HG03196 (cell line): ENCODE measurements around the gene TAX1BP3.
A peak's percentile ranks its signal among the peaks of the same experiment; 100 is the strongest.

Experiments
- ATAC-seq: cut with Tn5 transposase; IDR thresholded peaks from one replicate; pipeline ENCODE4 v1.9.1; 2021; ENCODE audit not compliant: unreplicated experiment

TAX1BP3 gene

GRCh38 chr17:3688852-3689261 is 20.5 kb upstream of the TAX1BP3 start:
- no peak for ATAC-seq

DNA sequence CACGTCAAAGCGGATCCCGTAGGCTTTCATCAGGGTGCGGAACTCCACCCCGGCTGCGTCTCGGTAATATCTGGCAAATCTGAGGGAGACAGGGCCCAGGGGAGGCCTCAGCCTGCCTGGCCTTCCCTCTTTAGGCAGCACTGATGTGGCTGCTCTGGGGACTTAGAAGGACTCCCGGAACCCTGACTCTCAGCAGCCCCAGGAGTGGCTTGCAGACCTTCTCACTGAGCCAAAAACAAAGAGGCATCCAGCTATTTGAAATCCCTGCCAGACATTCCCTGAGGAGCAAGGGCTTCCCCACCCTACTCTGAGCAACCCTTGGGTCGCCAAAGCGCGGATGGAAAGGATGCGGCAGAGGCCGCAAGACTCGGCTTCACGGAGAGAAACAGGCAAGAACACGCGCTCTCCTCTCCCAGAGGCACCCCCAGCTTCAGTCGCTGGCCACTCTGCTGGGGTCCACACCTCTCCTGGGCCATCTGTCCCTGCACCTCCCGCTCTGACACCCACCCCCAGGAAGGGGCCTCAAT is 19.7 kb upstream of the TAX1BP3 start:
- ATAC-seq = no peak

GRCh38 chr17:3685174-3685573 is 16.8 kb upstream of the TAX1BP3 start:
- no peak for ATAC-seq

DNA sequence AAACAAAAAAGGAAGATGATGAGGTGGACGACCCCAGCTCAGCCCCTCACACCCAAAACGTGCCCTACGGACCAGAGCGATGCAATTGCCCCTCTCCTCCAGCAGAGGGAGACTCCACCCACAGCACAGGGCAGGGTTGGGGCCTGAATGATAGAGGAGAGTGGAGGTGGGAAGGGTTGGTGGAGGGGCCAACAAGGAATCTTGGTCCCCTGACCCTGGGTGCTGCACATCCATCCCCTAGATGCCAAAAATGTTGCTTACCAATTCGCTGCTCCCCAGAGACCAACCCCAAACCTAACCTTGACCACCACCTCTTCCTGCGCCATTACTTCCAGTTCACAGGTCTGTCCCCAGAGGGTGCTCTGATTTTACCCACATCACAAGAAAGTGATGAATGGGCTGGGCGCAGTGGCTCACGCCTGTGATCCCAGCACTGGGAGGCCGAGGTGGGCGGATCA is 14.7 kb upstream of the TAX1BP3 start:
- ATAC-seq = peak; percentile 50

DNA sequence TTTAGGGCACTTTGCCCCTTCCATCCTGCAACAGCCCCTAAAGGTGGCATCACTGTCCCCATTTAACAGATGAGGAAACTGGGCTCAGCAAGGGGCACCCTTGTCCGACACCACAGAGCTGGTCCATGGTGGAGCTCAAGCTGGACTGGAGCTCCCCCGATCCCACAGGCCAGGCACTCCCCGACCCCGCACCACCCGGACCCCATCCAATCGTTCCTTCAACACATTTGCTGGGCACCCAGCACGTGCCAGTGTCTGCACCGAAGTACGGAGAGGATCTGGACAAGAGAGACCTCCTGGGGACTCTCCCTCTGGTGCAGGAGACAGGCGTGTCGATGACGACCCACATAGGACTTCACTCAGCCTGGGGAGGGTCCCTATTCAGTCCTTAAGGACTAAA is 13.7 kb upstream of the TAX1BP3 start:
- ATAC-seq = no peak

DNA sequence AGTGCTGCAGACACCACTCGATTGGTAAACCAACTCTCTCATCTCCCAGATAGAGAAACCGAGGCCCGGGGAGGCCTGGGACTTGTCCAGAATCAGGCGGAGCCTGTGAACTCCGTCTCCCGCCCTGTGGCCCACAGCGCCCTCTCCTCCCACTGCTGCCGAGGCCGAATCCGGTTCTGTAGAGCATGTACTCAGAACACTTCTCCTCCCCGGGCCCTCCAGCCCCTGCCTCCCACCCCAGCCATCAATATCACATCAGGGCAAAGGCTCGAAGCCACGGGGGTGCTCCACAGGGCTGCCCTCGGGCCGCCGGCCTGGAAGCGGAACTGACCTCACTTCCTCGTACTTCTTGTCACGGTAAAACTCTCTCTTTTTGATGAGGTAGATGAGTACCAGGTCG is 13.2 kb upstream of the TAX1BP3 start:
- ATAC-seq = no peak

GRCh38 chr17:3681057-3681456 is 12.7 kb upstream of the TAX1BP3 start:
- ATAC-seq = no peak

GRCh38 chr17:3679531-3680126 is 11.3 kb upstream of the TAX1BP3 start:
- no peak for ATAC-seq

GRCh38 chr17:3678821-3679530 is 10.6 kb upstream of the TAX1BP3 start:
- ATAC-seq = no peak

DNA sequence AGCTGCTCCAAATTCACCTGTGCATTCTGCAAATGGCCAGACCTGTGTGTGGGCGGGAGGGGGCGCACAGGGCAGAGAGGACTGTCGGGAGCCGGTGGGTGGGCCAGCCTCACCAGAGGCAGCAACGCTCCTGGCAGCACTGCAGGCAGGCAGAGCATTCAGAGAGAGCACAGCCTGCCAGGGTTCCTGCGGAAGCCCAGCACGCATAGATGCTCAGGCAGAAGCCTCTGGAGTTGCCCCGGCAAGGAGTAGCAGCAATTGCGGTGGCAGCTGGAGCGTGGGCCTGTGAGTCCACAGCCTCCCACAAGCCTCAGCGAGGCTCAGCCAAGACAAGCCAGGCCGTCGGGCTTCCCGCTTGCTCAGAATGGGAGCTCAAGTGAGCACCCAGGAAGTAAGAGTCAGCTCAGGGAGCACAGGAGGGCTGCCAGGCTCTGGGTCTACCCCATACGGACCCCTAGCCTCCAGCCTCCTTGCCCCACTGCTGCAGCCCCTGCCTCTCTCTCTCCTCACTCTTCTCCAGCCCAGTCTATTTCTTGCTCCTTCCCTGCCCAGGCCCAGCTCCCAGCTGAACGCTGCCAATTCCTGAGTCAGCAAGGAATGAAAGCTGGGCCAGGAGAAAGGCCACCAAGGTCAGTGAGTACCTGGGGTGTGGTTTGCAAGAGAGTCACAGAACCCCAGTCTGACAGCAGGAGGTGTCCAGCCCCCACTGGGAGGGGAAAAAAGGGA is 9.9 kb upstream of the TAX1BP3 start:
- no peak for ATAC-seq

- ATAC-seq = no peak
These were observed 7.5 kb upstream of the TAX1BP3 start for GRCh38 chr17:3675886-3676285.

- ATAC-seq = no peak
These were observed 4.2 kb upstream of the TAX1BP3 start for GRCh38 chr17:3672571-3672970.

GRCh38 chr17:3669548-3669947 is 1.2 kb upstream of the TAX1BP3 start:
- ATAC-seq = no peak

- no peak for ATAC-seq
These were observed 638 bp upstream of the TAX1BP3 start for GRCh38 chr17:3669085-3669347.

- peak; percentile 16 for ATAC-seq
These were observed 756 bp downstream of the TAX1BP3 start for GRCh38 chr17:3667366-3668278.

GRCh38 chr17:3666516-3666915 is 1.9 kb downstream of the TAX1BP3 start:
- ATAC-seq = no peak

GRCh38 chr17:3665834-3666233 is 2.5 kb downstream of the TAX1BP3 start:
- no peak for ATAC-seq

DNA sequence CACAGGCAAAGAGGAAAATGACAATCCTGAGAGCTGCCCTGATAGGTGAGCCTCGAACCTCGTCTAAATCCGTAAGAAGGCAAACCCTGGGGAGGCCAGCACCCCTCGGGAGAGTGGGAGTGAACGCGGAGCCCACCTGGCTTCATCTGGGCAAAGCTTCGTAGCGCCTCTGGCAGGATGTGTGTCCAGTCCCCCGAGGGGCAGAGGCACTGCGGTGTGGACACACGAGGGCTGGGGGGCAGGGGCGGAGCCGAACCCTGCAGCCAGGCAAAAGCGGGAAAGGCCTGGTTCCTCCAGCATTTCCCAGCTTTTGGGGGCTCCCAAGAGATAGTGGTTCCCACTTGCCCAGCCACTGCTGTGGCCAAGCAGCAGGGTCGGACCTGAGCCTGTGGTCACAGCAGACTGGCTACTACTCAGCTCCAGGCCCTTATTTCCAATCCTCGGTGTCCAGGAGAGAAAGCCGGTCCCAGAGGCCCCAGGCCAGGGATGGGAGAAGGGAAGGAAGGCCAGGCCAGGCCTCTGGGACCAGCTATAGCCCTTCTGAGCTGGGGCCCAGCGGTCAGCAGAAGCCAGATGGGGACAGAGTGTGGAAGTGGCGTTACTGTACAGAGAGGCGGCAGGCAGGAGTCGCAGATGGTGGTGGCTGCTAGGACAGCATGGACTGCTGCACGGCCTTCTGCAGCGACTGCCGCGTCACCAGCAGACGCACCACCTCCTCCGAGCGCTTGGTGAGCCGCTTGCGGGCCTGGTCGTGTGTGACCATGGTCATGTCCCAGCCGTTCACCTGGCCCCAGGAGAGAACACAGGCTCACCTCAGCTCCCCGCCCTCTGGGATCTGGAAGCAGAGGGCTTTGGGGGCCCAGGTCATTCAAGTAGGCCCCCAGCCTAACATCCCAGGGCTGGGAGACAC is 5.0 kb downstream of the TAX1BP3 start:
- no peak for ATAC-seq

GRCh38 chr17:3660311-3660891 is 8.0 kb downstream of the TAX1BP3 start:
- no peak for ATAC-seq
